ENCODE results near the gene MKNK2. TPM values are rescaled to one million over a fixed set of nuclear protein-coding genes. Genes with fewer than 3 reads are reported as not detected.

MKNK2 gene
- total and polyA plus RNA-seq, 2 of the 13 experiments (the other 11 are each of a cell fraction or from before 2014, with no cell fraction given): 44.9 to 112 TPM

- TF ChIP-seq TFE3 (CRISPR knock-in tag; IDR thresholded peaks at IDR 0.05) (0 out of 2 replicates have a peak, but pooled peaks have one; percentile 44), TARDBP (CRISPR knock-in tag; IDR thresholded peaks at IDR 0.05) (peak; percentile 92), ZNF564 (CRISPR knock-in tag; IDR thresholded peaks at IDR 0.05) (no peak; the same call in 1 of the 2 replicates), ZNF775 (CRISPR knock-in tag; IDR thresholded peaks at IDR 0.05; ENCODE audit: borderline replicate concordance) (no peak), ZNF770 (CRISPR knock-in tag; IDR thresholded peaks at IDR 0.05) (peak; percentile 99), DNMT1 (CRISPR knock-in tag; IDR thresholded peaks at IDR 0.05) (peak; percentile 96), FUBP1 (CRISPR knock-in tag; IDR thresholded peaks at IDR 0.05; ENCODE audit: borderline replicate concordance) (no peak), ELF4 (CRISPR knock-in tag; IDR thresholded peaks at IDR 0.05; ENCODE audit: borderline replicate concordance) (no peak), TFDP1 (CRISPR knock-in tag; IDR thresholded peaks at IDR 0.05; ENCODE audit: borderline replicate concordance) (peak; percentile 83; the same call in 1 of the 2 replicates), ZNF563 (CRISPR knock-in tag; IDR thresholded peaks at IDR 0.05) (peak; percentile 81), EHMT2 (IDR thresholded peaks at IDR 0.05; ENCODE audit: borderline replicate concordance, low read depth, low read length) (no peak), FLYWCH1 (CRISPR knock-in tag; IDR thresholded peaks at IDR 0.05) (no peak), SETDB1 (CRISPR knock-in tag; IDR thresholded peaks at IDR 0.05; ENCODE audit: borderline replicate concordance) (no peak), ZFAT (CRISPR knock-in tag; conservative IDR thresholded peaks at IDR 0.05) (no peak), ZNF672 (CRISPR knock-in tag; IDR thresholded peaks at IDR 0.05) (no peak), BHLHE40 (IDR thresholded peaks at IDR 0.05; ENCODE audit: low read length) (peak; percentile 61), PRMT3 (CRISPR knock-in tag; IDR thresholded peaks at IDR 0.05; ENCODE audit: borderline replicate concordance, low read depth) (no peak), ZNF569 (CRISPR knock-in tag; IDR thresholded peaks at IDR 0.05; ENCODE audit: borderline replicate concordance) (no peak), MEF2D (CRISPR knock-in tag; IDR thresholded peaks at IDR 0.05) (no peak), ZNF180 (CRISPR knock-in tag; IDR thresholded peaks at IDR 0.05; ENCODE audit: borderline replicate concordance, low read depth) (no peak; the same call in 1 of the 2 replicates), ZNF800 (CRISPR knock-in tag; IDR thresholded peaks at IDR 0.05) (no peak)
Measured at GRCh38 chr19:2096034-2096479, 45.0 kb upstream of the MKNK2 start, which contains the start of gene MOB3A (continued).

Measured in HepG2 (cell line).